GM21423 (cell line): ENCODE data around the gene LRRC37A3.
"Not testable (repeated sequence)": the region's sequence is repeated elsewhere in the genome, so short reads cannot be mapped to it uniquely, and the experiment has no call there.

ENCODE experiments used
- ATAC-seq: cut with Tn5 transposase; IDR thresholded peaks from one replicate; pipeline ENCODE4 v1.9.1; 2021; ENCODE audit warnings: mild to moderate bottlenecking, moderate library complexity; ENCODE audit not compliant: unreplicated experiment

The LRRC37A3 gene

DNA sequence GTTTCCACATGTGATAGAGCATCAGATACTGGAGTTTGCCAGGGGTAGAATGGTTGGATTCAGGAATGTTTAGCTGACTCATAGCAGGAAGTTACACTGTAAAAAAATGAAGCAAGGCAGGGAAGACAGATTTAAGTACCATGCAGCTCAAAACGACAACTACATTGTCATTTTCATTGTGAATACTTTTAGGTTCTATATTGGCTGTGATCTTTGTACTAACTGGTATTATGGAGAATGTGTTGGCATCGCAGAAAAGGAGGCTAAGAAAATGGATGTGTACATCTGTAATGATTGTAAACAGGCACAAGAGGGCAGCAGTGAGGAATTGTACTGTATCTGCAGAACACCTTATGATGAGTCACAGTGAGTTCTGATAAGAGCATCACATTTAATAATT lies 8.2 kb upstream of the LRRC37A3 start:
- ATAC-seq: not testable (repeated sequence)

DNA sequence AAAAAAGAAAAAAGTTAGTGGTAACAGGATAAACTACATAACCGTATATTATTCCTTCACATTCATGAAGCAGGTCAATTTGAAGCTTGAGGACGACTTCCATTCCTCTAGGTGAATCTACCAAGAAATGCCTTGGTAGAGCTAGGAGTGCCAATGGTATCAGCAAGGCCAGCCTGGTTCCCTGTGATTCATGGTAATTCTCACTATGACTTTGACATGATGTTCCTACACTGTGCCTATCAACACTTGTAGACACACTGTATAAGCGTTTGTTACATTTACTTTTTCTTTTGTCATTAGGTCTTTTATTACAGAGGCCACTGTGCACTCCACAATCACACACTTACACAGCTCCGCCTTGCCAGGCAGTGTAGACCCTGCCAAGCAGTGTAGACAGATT lies 7.2 kb upstream of the LRRC37A3 start:
- ATAC-seq: not testable (repeated sequence)

DNA sequence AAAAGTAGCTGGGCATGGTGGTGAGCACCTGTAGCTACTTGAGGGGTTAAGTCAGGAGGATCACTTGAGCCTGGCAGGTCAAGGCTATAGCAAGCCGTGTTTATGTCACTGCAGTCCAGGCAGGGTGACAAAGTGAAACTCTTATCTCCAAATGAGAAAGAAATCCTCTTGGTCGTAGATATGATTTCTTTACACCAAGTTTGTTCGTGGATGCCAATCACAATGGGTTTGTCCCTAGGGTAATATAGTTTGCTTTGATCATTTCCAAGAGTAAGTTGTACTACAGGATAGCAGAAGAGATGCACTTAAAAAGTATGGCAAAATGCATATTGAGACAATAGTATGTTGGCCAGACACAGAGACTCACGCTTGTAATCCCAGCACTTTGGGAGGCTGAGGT lies 6.0 kb upstream of the LRRC37A3 start:
- not testable (repeated sequence) for ATAC-seq

DNA sequence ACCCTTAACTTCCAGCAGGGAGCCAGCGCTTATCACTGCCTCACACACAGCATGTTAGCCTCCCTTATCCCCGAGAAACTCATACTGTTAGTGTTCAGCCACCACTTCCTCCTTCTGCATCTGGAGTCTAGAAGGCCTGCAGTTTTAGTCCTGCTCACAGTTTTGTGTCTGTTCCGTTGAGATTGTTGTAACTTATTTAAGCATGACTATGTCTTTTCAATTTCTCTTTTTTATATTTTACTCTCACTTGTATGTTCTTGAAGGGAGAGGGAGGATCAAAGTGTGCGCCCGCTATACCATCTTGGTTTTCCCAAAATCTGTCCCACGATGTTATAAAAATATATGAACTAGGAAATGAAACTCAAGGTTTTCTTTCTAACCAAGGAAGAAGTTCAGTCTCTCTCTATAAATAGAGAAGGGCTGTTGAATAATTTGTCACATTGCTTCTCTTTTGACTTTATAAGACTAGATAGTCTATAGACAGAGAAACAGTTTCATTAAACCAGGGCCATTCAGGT lies 3.8 kb upstream of the LRRC37A3 start:
- peak; percentile 24 for ATAC-seq

DNA sequence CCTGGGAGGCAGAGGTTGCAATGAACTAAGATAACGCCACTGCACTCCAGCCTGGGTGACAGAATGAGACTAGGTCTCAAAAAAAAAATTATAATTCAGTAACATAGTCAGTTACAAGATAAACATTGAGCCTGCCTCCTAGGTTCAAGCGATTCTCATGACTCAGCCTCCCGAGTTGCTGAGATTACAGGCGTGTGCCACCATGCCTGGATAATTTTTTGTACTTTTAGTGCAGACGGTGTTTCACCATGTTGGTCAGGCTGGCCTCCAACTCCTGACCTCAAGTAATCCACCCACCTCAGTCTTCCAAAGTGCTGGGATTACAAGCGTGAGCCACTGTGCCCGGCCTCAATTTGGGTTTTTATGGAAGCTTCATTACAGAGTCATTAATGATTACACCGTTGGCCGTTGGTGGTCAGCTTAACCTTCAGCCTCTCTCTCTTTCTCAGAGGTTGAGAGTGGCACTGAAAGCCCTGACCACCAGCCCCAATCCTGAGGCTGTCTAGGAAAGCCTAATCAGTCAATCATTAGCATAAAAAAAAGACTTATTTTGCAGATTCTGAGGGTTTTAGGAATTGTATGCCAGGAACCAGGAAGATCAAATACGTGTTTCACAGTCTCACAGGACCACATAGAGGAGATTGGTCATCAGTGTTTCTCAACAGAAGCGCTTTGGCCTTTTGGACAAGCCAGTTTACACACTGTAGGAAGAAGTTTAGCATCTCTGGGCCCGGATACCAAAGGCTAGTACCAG lies 1.3 kb upstream of the LRRC37A3 start:
- no peak for ATAC-seq

DNA sequence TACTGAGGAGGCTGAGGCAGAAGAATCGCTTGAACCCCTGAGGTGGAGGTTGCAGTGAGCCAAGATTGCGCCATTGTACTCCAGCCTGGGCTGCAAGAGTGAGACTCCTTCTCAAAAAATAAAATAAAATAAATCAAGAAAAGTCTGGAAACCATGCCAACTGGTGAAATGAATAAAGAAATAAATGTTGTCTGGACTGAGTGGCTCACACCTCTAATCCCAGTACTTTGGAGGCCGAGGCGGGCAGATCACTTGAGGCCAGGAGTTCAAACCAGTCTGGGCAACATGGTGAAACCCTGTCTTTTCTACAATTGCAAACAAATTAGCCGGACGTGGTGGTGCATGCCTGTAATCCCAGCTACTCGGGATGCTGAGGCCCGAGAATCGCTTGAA lies 744 bp upstream of the LRRC37A3 start:
- no peak for ATAC-seq

DNA sequence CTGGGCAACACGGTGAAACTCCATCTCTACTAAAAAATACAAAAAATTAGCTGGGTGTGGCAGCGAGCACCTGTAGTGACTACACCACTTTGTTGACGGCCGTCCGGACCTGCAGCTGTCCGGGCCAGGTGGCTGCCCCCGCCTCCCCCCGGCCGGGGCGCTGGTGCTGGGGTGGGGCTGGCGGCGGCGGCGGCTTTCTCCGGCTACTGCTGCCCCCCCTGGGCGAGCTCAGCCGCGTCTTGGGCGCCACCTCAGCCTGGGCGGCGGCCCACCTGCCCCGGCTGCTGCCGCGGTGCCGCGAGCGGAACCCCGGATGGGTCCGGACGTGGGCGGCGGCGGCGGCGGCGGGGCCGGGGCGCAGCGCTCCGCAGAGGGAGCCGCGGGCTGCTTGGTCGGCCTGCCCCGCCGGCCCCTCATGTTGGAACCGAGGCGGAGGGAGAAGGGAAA lies 413 bp downstream of the LRRC37A3 start:
- ATAC-seq: peak; percentile 39

DNA sequence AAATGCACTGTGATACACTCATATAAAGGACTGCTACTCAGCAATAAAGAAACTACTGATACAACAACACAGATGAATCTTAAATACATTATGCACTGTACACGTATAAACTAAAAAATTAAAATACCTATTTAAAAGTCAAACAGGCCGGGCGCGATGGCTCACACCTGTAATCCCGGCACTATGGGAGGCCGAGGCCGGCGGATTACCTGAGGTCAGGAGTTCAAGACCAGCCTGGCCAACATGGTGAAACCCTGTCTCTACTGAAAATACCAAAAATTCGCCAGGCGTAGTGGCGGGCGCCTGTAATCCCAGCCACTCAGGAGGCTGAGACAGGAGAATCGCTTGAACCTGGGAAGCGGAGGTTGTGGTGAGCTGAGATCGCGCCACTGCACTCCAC lies 1.7 kb downstream of the LRRC37A3 start:
- ATAC-seq: not testable (repeated sequence)

DNA sequence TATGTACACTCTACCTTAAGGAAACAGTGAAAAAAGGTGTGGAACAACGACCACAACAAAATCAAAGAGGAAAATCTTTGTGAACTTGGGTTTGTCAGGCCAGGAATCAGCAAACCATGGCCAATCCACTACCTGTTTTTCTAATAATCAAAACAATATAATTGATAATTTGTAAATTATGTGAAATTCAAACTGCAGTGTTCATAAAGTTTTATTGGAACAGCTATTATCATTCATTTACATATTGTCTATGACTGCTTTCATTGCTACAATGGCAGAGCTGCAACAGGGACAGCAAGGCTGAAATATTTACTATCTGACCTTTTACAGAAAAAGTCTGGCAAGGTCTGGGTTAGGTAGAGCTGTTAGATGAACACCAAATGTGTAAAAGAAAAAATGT lies 4.0 kb downstream of the LRRC37A3 start:
- not testable (repeated sequence) for ATAC-seq

DNA sequence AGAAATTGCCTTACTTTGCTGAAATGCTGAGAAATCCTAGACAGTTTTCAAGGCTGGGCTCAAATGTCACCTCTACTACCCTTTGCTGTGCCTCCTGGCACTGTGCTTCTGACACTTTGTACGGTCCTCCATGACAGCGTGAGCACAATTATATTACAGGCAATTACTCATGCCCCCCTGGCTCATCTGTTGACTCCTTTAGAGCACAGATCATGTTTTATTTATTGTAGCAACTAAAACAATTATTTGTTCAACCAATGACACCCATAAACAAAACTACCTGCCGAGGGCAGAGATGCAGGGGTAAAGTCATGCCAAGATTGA lies 9.1 kb downstream of the LRRC37A3 start:
- ATAC-seq: not testable (repeated sequence)

DNA sequence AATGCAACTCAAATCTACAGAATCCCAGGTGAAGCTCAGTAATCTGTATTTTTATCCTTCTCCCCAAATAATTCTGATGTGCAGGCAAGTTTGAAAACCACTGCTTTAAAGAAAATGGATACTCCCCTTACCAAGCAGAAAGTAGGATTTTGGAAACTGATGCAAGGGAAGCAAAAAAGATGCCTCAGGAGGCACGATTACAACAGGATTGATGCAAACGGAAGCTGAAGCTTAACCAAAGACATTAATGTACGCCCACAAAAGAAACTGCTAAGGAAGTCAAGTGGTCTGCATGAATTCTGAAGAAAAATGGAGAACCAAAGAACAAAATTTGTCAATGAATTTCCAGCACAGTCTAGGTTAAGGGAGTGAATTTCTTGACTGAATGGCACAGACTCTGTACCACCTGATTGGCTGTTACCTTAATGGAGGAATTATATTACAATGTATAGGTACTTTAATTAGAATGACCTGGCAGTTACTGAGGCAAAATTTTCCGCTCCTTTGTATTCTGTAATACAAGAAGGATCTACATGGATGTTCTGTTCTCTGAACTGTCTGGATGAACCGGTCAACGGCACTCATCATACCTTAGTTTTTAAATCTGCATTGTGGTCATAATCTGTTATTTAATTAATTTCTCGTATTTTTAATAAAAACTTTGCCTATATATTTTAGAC lies 9.6 kb downstream of the LRRC37A3 start:
- ATAC-seq: not testable (repeated sequence)

DNA sequence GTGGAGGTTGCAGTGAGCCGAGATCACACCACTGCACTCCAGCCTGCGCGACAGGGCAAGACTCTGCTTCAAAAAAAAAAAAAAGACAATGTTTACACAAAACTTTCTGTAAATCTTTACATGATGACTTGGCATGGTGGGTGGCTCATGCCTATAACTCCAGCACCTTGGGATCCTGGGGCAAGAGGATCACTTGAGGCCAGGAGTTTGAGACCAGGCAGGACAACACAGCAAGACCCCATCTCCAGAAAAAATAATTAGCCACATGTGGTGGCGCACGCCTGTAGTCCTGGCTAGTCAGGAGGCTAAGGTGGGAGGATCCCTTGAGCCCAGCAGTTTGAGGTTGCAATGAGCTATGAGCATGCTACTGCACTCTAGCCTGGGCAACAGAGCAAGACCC lies 15.2 kb downstream of the LRRC37A3 start:
- ATAC-seq: not testable (repeated sequence)

DNA sequence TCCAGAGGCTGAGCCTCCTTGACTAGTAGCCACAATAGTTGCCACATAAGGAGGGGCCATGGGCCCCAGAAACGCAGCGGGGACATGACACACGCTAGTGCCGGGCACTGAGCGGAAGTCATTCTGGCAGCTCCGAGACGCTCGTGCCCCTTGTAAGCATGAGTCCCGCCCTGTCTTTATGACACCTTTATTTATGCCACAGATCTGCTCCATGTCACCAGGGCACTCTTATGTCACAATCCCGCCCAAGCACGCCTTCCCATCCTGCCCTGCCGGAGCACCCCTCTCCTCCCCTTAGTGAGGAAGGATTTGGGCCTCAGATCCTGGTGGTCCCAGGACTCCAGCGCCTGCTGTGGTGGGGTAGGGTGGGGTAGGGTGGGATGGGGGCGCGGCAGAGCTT lies 22.1 kb downstream of the LRRC37A3 start:
- not testable (repeated sequence) for ATAC-seq

DNA sequence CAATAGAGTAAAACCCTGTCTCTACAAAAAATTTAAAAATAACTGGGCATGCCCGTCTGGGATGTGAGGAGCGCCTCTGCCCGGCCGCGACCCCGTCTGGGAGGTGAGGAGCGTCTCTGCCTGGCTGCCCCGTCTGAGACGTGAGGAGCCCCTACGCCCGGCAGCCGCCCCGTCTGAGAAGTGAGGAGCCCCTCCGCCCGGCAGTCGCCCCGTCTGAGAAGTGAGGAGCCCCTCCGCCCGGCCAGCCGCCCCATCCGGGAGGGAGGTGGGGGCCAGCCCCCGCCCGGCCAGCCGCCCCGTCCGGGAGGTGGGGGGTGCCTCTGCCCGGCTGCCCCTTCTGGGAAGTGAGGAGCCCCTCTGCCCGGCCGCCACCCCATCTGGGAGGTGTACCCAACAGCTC lies 45.1 kb downstream of the LRRC37A3 start:
- not testable (repeated sequence) for ATAC-seq

DNA sequence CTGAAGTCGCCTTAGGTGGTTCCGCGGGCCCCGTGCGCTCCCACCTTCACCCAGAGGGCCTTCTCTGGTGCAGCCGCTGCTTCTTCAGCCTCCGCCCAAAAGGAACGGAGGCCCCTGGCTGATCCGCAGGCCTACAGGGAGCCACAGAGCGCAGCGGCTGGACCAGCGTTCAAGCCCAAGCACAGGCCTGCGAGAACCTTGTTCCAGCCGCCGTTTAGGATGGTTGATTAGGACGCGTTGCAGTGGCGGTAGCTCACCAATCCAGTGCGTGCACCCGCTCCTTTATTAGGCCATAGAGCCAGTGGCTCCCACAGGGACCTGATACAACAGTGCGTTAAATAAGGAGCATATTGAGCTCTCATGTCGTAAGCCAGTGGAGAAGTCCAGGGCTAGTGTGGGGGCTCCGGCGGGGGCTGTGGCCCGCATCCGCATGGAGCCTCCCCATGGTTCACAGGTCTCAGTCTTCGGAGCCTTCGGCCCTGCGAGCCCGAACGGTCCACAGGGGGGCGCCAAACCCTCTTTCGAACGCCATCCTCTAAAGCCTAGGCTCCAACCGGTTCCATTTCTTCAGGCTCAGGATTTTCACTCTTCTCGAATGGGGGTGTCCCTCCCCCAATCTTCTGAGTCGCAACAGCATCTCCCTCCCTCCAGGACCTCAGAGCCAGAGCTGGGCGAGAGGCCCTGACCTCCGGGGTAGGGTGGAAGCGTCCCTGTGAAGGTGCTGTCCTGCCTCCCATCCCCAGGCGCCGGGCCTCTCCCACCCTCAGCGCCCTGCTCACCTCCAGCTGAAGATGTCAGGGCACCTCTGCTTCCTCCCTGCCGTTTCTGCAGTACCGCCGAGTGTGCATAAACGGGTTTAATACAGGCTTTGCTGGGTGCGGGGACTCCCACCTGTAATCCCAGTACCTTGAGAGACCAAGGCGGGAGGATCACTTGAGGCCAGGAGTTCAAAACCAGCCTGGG lies 71.5 kb downstream of the LRRC37A3 start:
- ATAC-seq: not testable (repeated sequence)

DNA sequence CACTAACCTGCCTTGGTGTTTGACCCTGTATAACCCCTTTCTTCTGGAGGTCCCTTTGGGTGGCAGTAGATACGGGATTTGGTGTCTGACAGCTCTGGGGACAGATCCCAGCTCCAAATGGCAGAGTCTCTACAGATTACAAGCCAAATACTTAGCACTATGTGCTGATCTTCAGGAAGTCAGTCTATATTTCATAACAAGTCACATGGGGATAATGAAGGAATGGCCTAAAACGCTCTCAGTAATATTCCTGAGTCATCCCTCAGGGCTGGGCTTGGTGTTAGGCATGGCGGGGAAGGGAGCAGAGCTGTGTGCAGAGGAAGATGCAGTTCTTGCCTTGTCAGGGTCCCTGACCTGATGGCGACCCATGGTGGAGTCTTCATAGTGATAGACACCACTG lies 72.4 kb downstream of the LRRC37A3 start:
- not testable (repeated sequence) for ATAC-seq

DNA sequence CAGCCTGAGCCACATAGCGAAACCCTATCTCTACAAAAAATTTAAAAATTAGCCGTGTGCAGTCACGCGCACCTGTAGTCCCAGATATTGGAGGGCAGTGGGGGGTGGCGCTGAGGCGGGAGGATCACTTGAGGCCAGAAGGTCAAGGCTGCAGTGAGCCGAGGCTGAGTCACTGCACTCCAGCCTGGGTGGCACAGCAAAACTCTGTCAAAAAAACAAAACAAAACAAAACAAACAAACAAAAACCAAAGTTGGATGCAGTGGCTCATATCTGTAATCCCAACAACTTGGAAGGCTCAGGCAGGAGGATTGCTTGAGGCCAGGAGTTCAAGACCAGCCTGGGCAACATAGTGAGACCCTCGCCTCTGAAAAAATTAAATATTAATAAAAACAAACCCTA lies 75.4 kb downstream of the LRRC37A3 start:
- not testable (repeated sequence) for ATAC-seq

DNA sequence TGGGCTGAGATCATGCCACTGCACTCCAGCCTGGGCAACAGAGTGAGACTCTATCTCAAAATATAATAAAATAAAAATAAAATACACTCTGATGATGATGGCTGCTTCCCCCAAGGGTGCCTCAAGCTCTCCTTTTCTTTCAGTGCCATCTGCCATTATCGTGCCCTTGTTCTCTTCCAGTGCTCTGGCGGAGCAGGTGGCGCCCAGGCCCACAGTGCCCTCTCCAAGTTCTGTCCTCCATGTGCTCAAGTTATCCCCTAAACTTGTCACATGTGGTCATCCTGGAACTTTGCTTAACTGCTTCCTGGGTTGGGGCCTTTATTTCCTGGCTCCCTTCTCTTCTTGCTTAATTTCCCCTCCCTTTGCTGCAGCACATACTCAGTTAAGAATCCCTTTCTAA lies 76.4 kb downstream of the LRRC37A3 start:
- ATAC-seq: not testable (repeated sequence)

DNA sequence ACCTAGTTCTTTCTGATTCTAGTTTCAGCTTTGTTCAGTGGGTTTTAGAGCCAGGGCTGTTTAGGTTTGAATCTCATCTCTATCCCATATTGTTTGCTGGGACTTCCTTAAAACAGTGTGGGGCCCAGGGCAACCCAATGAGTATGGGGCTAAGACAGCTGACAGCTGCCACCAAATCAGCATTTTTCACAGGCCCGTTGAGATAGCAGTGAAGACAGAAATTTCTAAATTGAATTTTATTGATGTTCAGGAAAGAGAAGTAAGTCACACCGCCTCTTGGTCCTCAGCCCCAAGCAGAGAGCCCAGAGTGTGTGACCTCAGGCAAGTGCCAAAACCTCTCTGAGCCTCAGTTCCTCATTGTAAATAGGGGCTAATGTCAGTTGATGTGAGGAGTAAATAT lies 78.3 kb downstream of the LRRC37A3 start:
- not testable (repeated sequence) for ATAC-seq

DNA sequence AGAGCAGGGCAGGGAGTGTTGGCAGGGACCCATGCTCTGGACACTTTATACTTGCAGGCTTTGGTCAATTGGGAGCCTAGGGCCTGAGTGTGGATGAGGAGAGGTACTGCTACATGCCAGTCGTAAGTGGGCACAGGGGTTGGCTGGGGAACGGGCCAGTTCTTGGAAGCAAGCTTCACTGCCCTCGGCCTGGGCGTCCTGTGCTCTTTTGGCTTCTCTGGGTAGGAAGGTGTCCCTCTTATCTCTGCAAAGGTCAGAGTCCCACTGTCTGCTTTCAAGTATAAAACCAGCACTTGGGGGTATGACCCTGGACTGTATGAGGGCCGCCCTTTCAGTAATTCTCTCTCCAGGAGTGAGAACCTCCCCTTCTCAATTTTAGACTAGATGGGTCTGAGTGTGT lies 80.8 kb downstream of the LRRC37A3 start:
- ATAC-seq: not testable (repeated sequence)
